Activated CD4-positive, alpha-beta T cell treated with anti-CD3 and anti-CD28 coated beads for 24 hours (primary cell): ENCODE results near the gene ADAMTSL1.

Source experiments
- DNase-seq, 2 donors: peaks; one replicate each; pipeline ENCODE4 v3.0.0-alpha.2; 2020; ENCODE audit warnings: low read depth in 2 of 2

ADAMTSL1 gene

DNA sequence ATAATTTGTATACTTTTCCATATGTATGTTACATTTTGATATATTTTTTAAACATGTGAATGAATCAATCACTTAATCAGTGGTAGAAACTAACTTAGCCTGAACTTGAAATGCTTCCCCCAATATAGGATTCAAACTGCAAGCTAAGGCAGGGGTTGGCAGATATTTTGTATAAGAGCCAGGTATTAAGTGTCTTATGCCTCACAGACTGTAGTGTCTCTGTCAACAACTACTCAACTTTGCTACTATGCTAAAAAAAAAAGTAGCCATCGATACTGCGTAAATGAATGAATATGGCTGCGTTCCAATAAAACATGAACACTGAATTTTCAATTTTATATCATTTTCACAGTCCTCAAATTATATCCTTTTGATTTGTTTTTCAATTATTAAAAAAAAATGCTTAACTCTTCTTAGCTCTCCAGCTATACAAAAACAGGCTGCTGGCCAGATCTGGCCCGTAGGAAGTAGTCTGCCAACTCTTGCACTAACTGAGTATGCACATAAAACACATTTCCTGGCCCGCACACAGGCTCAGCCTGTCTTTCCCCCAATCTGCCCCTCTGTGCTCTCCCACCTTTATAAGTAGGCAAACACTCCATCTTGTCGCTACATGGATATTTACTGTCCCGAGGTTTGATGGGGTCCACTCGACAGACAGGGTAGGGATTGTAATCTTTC, 467.2 kb downstream of the ADAMTSL1 start:
- no peak for DNase-seq

- DNase-seq: no peak
Observed at GRCh38 chr9:18942801-18943200, 468.8 kb downstream of the ADAMTSL1 start.

GRCh38 chr9:18947892-18948339, 474.0 kb downstream of the ADAMTSL1 start:
- DNase-seq: no peak

GRCh38 chr9:18951936-18952335, 478.0 kb downstream of the ADAMTSL1 start:
- no peak for DNase-seq

- DNase-seq: no peak
Observed at GRCh38 chr9:18955626-18956025, 481.7 kb downstream of the ADAMTSL1 start.
